Fibroblast of lung (primary cell): ENCODE results near the gene SRSF7. TPM values are rescaled to one million over a fixed set of nuclear protein-coding genes. Genes with fewer than 3 reads are reported as not detected.

Source experiments
- DNase-seq, 2 donors: peaks; one replicate each; pipeline versions ENCODE4 v3.0.0 to v3.0.0-alpha.2; 2010; ENCODE audit warnings: low read depth in 2 of 2
- H2AFZ ChIP-seq: 2 replicates; pipeline ENCODE4 v1.5.1; 2012; ENCODE audit warnings: low read length, control low read depth, inconsistent platforms
- H3K27ac ChIP-seq: 2 replicates; pipeline ENCODE4 v1.5.1; 2011; ENCODE audit warnings: low read length, control low read depth; ENCODE audit not compliant: insufficient read depth
- H3K27me3 ChIP-seq: 2 replicates; pipeline ENCODE4 v1.5.1; 2011; ENCODE audit warnings: mild to moderate bottlenecking, low read length; ENCODE audit not compliant: control insufficient read depth, insufficient read depth
- H3K36me3 ChIP-seq: 2 replicates; pipeline ENCODE4 v1.5.1; 2011; ENCODE audit warnings: low read length; ENCODE audit not compliant: control insufficient read depth, insufficient read depth
- H3K4me1 ChIP-seq: 2 replicates; pipeline ENCODE4 v1.5.1; 2011; ENCODE audit warnings: low read length; ENCODE audit not compliant: control insufficient read depth, insufficient read depth; ENCODE audit errors: extremely low read depth
- H3K4me2 ChIP-seq: 2 replicates; pipeline ENCODE4 v1.5.1; 2011; ENCODE audit warnings: low read length, control low read depth; ENCODE audit not compliant: insufficient read depth; ENCODE audit errors: extremely low read depth
- H3K4me3 ChIP-seq, 4 experiments: fragments of 200-600 bp in 1 of 4; sonication (generic) in 1 of 4; replicated peaks in 1 of 4; 2 replicates each; pipeline ENCODE4 v1.5.1; 2011 to 2016; ENCODE audit warnings: low read length in 4 of 4, low read depth in 3 of 4, mild to moderate bottlenecking in 3 of 4, control low read depth in 2 of 4, inconsistent platforms in 1 of 4, mixed read lengths in 1 of 4; ENCODE audit not compliant: insufficient read depth in 1 of 4; ENCODE audit errors: control extremely low read depth in 1 of 4
- H3K79me2 ChIP-seq: 2 replicates; pipeline ENCODE4 v1.5.1; 2012; ENCODE audit warnings: mild to moderate bottlenecking, low read length, inconsistent platforms; ENCODE audit not compliant: control insufficient read depth, insufficient read depth
- H3K9ac ChIP-seq: 2 replicates; pipeline ENCODE4 v1.5.1; 2011; ENCODE audit warnings: mild to moderate bottlenecking, low read length, control low read depth; ENCODE audit not compliant: insufficient read depth
- H3K9me3 ChIP-seq: 2 replicates; pipeline ENCODE4 v1.5.1; 2012; ENCODE audit warnings: low read depth, low read length; ENCODE audit not compliant: control insufficient read depth, insufficient read depth
- H4K20me1 ChIP-seq: 2 replicates; pipeline ENCODE4 v1.5.1; 2011; ENCODE audit warnings: low read length; ENCODE audit not compliant: control insufficient read depth, insufficient read depth; ENCODE audit errors: extremely low read depth
- EZH2 ChIP-seq: IDR thresholded peaks from 2 replicates; pipeline ENCODE4 v1.5.1; 2012; ENCODE audit warnings: low read length, control low read depth, mild to moderate bottlenecking; ENCODE audit errors: missing control alignments
- polyA plus RNA-seq, 2 donors: library from polyadenylated mRNA; depleted of rRNA in 1 of 2; stranded (reverse) in 1 of 2; unstranded in 1 of 2; fragments of >200 nt; gene quantifications; 2 replicates each; pipeline ENCODE4 v1.2.1, GENCODE V29; 2011 to 2012; ENCODE audit warnings: missing spikeins in 1 of 2
- total RNA-seq: library from RNA; depleted of rRNA; stranded (reverse); fragments of >200 nt; gene quantifications from 2 replicates; pipeline ENCODE4 v1.2.1, GENCODE V29; 2014
- TF ChIP-seq, protein P1 (sequence below), 2 donors: IDR thresholded peaks in 1 of 2; conservative IDR thresholded peaks in 1 of 2; 1 replicate in 1 of 2; 2 replicates in 1 of 2; pipeline ENCODE4 v1.5.1; 2011 to 2012; ENCODE audit warnings: low read length in 2 of 2, control low read depth in 1 of 2, inconsistent platforms in 1 of 2, low read depth in 1 of 2, mild to moderate bottlenecking in 1 of 2

SRSF7 gene
- total and polyA plus RNA-seq, 2 donors (not counting 1 experiment from before 2014, with no cell fraction given), result 118 to 193 TPM

DNA sequence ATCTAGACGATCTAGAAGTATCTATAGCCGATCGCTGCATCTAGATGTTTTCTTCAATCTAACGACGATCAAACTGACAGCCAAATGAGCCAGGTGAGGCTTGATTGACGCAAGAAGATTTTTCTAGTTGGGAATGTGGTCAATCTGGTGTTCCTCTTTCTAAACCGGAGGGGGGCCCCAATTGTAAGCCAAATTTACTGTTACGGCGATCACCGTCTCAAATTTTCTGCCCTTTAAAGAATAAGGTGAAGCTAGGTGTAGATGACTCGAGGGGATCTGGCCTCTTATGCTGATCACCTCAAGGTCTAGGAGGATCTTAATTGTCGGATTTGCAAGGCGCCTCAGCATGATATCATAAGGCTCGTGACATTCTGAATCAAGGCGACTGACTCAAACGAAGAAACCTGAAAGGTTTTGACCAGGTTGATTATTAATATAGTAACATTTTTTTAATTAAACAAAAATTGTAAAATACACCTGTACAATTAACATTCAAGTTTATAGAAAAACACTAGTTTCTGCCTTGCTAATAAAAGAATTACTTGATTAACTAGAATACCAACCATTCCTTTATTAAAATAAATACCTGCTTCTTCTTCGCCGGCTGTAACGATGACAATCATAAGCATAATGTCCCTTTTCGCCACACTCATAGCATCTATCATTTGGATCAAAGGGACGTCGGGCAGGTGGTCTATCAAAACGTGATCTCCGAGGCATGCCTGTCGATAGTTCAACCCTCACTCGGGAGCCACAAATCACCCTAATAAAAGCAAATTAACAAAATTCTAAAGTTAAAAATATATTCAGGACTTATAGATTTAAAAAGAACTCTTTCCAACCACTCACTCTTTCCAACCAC lies 2.0 kb downstream of the SRSF7 start:
- TF ChIP-seq, protein P1, sequence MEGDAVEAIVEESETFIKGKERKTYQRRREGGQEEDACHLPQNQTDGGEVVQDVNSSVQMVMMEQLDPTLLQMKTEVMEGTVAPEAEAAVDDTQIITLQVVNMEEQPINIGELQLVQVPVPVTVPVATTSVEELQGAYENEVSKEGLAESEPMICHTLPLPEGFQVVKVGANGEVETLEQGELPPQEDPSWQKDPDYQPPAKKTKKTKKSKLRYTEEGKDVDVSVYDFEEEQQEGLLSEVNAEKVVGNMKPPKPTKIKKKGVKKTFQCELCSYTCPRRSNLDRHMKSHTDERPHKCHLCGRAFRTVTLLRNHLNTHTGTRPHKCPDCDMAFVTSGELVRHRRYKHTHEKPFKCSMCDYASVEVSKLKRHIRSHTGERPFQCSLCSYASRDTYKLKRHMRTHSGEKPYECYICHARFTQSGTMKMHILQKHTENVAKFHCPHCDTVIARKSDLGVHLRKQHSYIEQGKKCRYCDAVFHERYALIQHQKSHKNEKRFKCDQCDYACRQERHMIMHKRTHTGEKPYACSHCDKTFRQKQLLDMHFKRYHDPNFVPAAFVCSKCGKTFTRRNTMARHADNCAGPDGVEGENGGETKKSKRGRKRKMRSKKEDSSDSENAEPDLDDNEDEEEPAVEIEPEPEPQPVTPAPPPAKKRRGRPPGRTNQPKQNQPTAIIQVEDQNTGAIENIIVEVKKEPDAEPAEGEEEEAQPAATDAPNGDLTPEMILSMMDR (conservative IDR thresholded peaks at IDR 0.05 in 1 of 2, IDR thresholded peaks at IDR 0.05 in 1 of 2; ENCODE audit: low read depth in 1 of 2, low read length in 2 of 2), result no peak
- no peak for TF ChIP-seq EZH2
- peaks cover 4% of the 10 kb centered on the region for H4K20me1 ChIP-seq
- peaks cover 10% of the 10 kb centered on the region for H3K36me3 ChIP-seq

DNA sequence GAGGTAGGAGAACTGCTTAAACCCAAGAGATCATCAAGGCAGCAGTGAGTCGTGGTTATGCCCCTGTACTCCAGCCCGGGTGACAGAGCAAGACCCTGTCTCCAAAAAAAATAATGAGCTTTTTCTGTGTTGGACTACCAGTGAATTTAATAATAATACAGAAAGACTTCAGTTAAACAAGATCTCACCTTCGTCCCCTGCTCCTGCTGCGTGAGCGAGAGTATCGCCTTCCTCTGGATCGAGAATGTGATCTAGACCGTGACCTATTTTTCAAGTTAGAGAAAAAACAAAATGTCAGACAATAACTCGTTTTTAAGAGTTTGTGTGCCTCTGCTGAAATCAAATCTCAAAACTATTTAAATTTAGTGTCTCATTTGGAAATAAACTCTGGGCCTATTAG lies 2.8 kb downstream of the SRSF7 start:
- Histone ChIP-seq H3K27ac (no peak overlapping the region), H3K4me1 (peaks cover 2% of the 10 kb centered on the region), H2AFZ (no peak overlapping the region), H3K36me3 (peaks cover 12% of the 10 kb centered on the region), H3K4me3 (no peak overlapping the region), H3K9ac (no peak overlapping the region), H3K79me2 (peaks cover 70% of the 10 kb centered on the region), H3K27me3 (no peaks in the 10 kb centered on the region), H3K4me2 (peak overlapping the region; percentile 93), H3K9me3 (no peaks in the 10 kb centered on the region), H4K20me1 (peaks cover 4% of the 10 kb centered on the region)
- no peak for DNase-seq
- TF ChIP-seq, protein P1 (conservative IDR thresholded peaks at IDR 0.05 in 1 of 2, IDR thresholded peaks at IDR 0.05 in 1 of 2; ENCODE audit: low read depth in 1 of 2, low read length in 2 of 2), result no peak
- TF ChIP-seq EZH2, result no peak

More for the DNA sequence above, 2.0 kb downstream of the SRSF7 start:
- Histone ChIP-seq H3K4me2 (peak overlapping the region; percentile 93), H3K27me3 (no peaks in the 10 kb centered on the region), H3K79me2 (peaks cover 64% of the 10 kb centered on the region), H3K9ac (no peak overlapping the region), H3K4me3 (peak overlapping the region; percentile 92 to 99 (median 95)), H3K4me1 (peaks cover 2% of the 10 kb centered on the region), H2AFZ (no peak overlapping the region), H3K27ac (no peak overlapping the region), H3K9me3 (no peaks in the 10 kb centered on the region)
- no peak for DNase-seq

DNA sequence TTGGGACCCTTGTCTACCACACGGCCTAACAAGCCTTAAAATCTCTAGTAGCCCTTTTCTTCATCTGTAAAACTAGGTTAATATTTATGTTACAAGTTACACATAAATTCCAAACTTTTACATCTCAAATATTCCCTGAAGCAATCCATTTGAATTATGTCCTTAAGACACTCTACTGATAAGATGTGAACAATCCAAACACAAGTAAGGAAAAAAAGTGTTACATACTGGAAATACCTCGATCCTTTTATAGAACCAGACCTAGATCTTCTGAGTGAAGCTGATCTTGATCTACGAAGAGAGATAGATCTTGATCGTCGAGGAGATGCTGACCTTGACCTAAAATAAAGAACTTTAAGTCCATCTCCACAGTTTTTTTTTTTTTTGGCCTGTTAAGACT lies 3.3 kb downstream of the SRSF7 start:
- Histone ChIP-seq H3K9me3 (no peaks in the 10 kb centered on the region), H3K27me3 (no peaks in the 10 kb centered on the region), H3K36me3 (peaks cover 12% of the 10 kb centered on the region), H3K4me1 (peaks cover 2% of the 10 kb centered on the region), H2AFZ (no peak overlapping the region), H3K27ac (no peak overlapping the region), H3K4me2 (peak overlapping the region; percentile 0), H3K79me2 (peaks cover 74% of the 10 kb centered on the region), H3K9ac (no peak overlapping the region), H3K4me3 (no peak overlapping the region), H4K20me1 (peaks cover 4% of the 10 kb centered on the region)
- TF ChIP-seq, protein P1 (conservative IDR thresholded peaks at IDR 0.05 in 1 of 2, IDR thresholded peaks at IDR 0.05 in 1 of 2; ENCODE audit: low read depth in 1 of 2, low read length in 2 of 2), result no peak
- TF ChIP-seq EZH2, result no peak
- no peak for DNase-seq
